GM21367 (cell line): ENCODE results near the gene CCL26.

Experiments used
- ATAC-seq: cut with Tn5 transposase; IDR thresholded peaks from one replicate; pipeline ENCODE4 v1.9.1; 2021; ENCODE audit not compliant: unreplicated experiment

The CCL26 gene, protein sequence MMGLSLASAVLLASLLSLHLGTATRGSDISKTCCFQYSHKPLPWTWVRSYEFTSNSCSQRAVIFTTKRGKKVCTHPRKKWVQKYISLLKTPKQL

DNA sequence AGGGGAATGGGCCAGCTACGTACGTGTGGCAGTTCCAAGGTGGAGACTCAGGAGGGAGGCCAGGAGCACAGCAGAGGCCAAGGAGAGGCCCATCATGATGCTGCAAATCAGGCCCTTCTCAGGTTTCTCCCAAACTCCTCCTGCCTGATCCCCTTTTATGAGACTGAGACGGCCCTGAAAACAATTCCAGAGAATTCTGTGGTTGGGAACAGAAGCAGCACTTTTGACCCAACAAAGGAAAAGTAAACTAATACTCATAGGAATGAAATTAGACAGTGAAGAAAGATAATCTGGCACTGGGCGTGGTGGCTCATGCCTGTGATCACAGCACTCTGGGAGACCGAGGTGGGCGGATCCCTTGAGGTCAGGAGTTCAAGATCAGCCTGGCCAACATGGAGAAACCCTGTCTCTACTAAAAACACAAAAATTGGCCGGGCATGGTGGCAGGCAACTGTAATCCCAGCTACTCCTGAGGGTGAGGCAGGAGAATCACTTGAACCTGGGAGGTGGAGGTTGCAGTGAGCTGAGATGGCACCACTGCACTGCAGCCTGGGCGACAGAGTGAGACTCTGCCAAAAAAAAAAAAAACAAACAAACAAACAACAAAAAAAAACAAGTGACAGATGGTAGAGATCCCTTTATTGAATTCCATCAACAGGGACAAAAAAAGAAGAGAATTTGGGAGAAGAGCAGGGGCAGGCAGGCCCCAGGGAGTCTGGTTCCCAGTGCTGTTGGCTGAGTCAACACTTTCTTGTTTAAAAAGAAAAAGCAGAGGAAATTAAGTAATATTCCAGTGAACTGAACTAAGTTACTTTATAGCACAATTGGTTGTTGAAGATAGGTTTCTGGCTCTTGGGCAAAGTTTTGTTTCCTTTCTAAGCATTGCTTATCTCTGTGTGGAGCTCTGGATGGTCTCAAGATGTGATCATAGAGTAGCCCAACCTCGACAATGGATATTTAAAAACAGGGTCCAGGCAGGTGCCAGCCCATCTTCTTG lies at the start of gene CCL26:
Gene CCL26 (minus strand): TSS at position 131 of the 997 bp plus-strand sequence. CDS start 35 bp downstream, at position 96.
- no peak for ATAC-seq

- no peak for ATAC-seq
These were observed 48.7 kb upstream of the CCL26 start for GRCh38 chr7:75820688-75821087.

GRCh38 chr7:75819711-75820110 lies 47.7 kb upstream of the CCL26 start:
- no peak for ATAC-seq

DNA sequence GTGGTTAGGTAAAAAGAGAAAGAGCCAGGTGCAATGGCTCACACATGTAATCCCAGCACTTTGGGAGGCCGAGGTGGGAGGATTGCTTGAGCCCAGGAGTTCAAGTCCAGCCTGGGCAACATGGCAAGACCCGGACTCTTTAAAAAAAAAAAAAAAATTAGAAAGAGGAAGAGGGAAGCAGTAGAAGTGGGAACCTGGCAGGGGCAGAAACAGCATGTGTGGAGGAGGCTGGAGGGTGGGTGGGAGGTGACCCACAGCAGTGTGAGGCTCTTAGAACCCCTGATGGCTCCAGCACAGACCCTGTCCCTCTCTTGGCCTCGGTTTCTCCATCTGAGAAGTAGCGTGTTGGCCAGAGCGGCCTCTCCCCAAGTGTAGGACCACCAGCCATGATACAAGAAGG lies 46.5 kb upstream of the CCL26 start:
- ATAC-seq, result no peak

DNA sequence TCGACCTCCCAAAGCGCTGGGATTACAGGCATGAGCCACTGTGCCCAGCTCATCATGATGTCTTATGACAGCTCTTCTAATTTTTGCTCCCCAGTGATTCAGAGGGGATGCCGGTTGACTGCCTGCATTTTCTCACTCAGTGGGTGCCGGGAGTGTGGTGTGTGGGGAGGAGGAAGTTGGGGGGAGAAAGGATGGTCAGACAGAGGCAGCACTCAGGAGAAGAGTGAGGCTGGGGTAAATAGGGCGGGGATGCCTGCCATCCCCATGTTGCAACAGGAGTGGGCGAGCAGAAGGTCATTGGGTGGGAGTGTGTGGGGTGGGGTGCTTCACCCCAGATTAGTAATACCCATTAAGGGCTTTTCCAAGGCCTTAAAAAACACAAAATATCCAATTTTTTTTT lies 45.1 kb upstream of the CCL26 start:
- no peak for ATAC-seq

- ATAC-seq, result no peak
These were observed 43.5 kb upstream of the CCL26 start for GRCh38 chr7:75815418-75816064.

DNA sequence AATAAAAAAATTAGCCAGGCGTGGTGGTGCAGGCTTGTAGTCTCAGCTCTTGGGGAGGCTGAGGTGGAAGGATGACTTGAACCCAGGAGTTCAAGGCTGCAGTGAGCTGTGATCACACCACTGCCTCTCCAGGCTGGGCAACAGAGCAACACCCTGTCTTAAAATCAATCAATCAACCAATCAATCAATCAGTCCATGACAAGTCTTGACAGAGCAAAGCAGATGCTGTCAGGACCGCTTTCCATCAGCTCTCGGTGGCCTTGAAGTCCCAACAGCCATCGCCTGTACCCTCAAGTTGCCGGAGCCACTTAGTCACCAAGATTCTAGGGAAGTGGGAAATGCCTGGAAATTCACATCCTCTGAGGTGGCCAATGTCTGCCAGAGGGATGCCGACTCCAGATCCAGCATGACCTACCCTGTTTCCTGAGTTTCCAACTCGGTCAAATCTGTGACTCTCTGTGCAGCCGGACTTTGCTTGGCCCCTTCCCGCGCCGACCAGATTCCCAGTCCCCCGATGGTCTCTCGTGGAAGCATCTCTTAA lies 42.5 kb upstream of the CCL26 start:
- no peak for ATAC-seq

GRCh38 chr7:75813781-75814236 lies 41.8 kb upstream of the CCL26 start, which contains the start of gene CCL24:
Gene CCL24 (minus strand): TSS chr7:75813806. CDS start chr7:75813715, 91 bp downstream.
- no peak for ATAC-seq

DNA sequence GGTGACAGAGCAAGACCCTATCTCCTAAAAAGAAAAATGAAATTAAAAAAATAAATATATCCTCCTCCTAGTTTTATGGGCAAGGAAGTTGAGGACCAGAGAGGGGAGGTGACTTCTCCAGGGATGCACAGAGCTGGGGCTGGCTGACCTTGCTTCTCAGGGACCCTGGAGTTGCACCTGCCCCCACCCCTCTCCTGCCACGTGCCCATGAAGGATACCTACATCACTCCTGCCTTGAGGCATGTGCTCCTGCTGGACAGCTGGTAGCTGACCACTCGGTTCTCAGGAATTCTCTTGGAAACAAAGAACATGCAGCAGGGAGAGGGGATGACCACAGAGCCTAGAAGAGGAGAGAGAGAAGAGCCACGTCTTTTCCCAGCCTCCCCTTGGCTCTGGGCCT lies 41.1 kb upstream of the CCL26 start:
- ATAC-seq, result no peak

- ATAC-seq, result no peak
These were observed 40.1 kb upstream of the CCL26 start for GRCh38 chr7:75811894-75812678.

GRCh38 chr7:75809396-75809795 lies 37.4 kb upstream of the CCL26 start:
- ATAC-seq, result no peak

DNA sequence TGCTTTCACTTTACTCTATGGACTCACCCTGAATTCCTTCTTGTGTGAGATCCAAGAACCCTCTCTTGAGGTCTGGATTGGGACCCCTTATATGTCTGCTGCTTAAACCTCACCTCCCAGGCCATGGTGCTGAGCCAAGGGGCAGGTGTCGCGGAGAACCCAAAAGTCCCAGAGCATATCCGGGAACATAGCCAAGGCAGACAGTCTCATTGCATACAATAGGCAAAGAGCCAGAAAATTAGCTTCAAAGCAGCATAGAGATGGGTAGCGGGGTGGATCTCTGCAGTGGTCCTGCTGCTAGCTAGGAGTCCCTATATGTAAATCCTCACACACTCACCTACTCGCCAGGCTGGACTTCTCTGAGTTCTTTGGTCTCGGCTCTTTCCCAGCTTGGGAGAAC lies 36.1 kb upstream of the CCL26 start:
- ATAC-seq, result no peak

DNA sequence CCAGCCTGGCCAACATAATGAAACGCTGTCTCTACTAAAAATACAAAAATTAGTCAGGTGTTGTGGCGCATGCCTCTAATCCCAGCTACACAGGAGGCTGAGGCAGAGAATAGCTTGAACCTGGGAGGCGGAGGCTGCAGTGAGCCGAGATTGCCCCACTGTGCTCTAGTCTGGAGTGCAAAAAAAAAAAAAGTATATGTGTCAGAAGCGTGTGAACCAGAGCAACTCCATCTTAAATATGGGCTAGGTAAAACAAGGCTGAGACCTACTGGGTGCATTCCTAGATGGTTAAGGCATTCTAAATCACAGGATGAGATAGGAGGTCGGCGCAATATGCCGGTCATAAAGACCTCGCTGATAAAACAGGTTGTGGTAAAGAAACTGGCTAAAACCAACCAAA lies 35.4 kb upstream of the CCL26 start:
- no peak for ATAC-seq

DNA sequence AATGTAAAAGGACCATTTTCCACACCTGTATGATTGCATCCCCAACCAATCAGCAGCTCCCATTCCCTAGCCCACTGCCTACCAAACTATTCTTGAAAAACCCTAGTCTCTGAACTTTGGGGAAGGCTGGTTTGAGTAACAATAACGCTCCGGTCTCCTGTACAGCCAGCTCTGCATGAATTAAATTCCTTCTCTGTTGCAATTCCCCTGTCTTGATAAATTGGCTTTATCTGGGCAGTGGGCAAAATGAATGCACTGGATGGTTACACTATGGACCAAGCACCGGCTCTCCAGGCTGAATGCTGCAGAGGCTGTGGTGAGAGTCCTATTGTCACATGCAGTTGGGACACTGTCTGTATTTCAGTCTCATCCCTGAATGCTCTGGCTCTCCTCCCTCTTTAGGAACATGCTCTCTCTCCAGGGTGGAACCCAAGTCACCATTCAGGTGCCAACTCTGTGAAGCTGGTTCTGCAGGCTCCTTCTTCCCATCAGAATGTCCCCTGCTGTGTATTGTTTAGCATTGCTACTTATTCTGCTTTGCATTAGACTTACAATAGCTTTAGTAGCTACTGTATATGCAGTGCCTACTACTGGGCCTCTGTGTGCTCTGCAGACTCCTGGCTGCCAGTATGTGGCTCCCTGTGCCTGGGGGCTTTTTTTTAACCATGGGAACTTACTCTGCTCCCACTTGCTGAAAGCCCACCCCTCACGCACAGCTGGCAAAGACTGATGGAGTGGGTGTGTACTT lies 34.7 kb upstream of the CCL26 start:
- no peak for ATAC-seq

- no peak for ATAC-seq
These were observed 32.7 kb upstream of the CCL26 start for GRCh38 chr7:75804705-75805104.

DNA sequence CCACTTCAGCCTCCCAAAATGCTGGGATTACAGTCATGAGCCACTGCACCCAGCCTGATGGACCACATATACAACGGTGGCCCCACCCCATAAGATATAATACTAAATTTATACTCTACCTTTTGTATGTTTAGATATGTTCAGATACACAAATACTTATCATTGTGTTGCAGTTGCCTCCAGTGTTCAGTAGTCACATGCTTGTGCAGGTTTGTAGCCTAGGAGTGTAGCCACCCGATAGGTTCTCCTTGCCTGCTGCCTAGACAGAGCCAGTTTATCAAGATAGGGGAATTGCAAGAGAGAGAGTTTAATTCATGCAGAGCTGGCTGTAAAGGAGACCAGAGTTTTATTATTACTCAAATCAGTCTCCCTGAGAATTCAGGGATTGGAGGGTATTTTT lies 32.0 kb upstream of the CCL26 start:
- no peak for ATAC-seq

DNA sequence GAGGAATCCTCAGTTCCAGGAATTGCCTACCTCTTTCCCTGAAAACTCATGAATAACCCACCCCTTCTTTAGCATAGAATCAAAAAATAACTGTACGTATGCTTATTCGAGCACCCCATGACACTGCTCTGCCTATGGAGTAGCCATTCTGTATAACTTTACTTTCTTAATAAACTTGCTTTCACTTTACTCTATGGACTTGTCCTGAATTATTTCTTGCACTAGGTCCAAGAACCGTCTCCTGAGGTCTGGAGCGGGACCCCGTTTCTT lies 30.5 kb upstream of the CCL26 start:
- ATAC-seq, result no peak

GRCh38 chr7:75798770-75799169 lies 26.8 kb upstream of the CCL26 start:
- ATAC-seq, result no peak

GRCh38 chr7:75796420-75796819 lies 24.4 kb upstream of the CCL26 start:
- no peak for ATAC-seq

GRCh38 chr7:75795831-75796285 lies 23.8 kb upstream of the CCL26 start:
- no peak for ATAC-seq
